Stimulated activated naive CD4-positive, alpha-beta T cell treated with Interleukin-2 at 50 U/mL for 16 hours (primary cell): ENCODE data around the gene KCNB1.

Experiments
- DNase-seq: peaks from one replicate; lab custom pipeline; 2025; lab: John Stamatoyannopoulos, UW

The KCNB1 gene

GRCh38 chr20:49388744-49389143, 93.7 kb downstream of the KCNB1 start:
- DNase-seq, result no peak

GRCh38 chr20:49387581-49387939, 94.9 kb downstream of the KCNB1 start:
- DNase-seq, result no peak

- DNase-seq, result no peak
Observed at GRCh38 chr20:49386848-49387580, 95.5 kb downstream of the KCNB1 start.

- no peak for DNase-seq
Observed at GRCh38 chr20:49385465-49385864, 97.0 kb downstream of the KCNB1 start.

- peak; percentile 37 for DNase-seq
Observed at GRCh38 chr20:49384437-49385434, 97.7 kb downstream of the KCNB1 start.

GRCh38 chr20:49381558-49382493, 100.6 kb downstream of the KCNB1 start:
- DNase-seq, result no peak

GRCh38 chr20:49380337-49380780, 102.1 kb downstream of the KCNB1 start:
- DNase-seq, result no peak

- DNase-seq, result no peak
Observed at GRCh38 chr20:49379338-49379737, 103.1 kb downstream of the KCNB1 start.

- DNase-seq, result no peak
Observed at GRCh38 chr20:49377326-49377725, 105.1 kb downstream of the KCNB1 start.

- no peak for DNase-seq
Observed at GRCh38 chr20:49375170-49375569, 107.3 kb downstream of the KCNB1 start.

- no peak for DNase-seq
Observed at GRCh38 chr20:49372095-49372734, 110.3 kb downstream of the KCNB1 start.

- DNase-seq, result no peak
Observed at GRCh38 chr20:49368596-49368995, 113.9 kb downstream of the KCNB1 start.

GRCh38 chr20:49367113-49367512, 115.4 kb downstream of the KCNB1 start:
- no peak for DNase-seq

- DNase-seq, result no peak
Observed at GRCh38 chr20:49366687-49367086, 115.8 kb downstream of the KCNB1 start.

- DNase-seq, result no peak
Observed at GRCh38 chr20:49361862-49362660, 120.4 kb downstream of the KCNB1 start.

GRCh38 chr20:49360242-49360968, 122.1 kb downstream of the KCNB1 start:
- no peak for DNase-seq

GRCh38 chr20:49356676-49357075, 125.8 kb downstream of the KCNB1 start:
- DNase-seq, result no peak

GRCh38 chr20:49354673-49355072, 127.8 kb downstream of the KCNB1 start:
- DNase-seq, result no peak

- no peak for DNase-seq
Observed at GRCh38 chr20:49353348-49353747, 129.1 kb downstream of the KCNB1 start.

GRCh38 chr20:49352751-49353150, 129.7 kb downstream of the KCNB1 start:
- DNase-seq, result no peak
